Tibial artery (tissue), 4 donors: Measurements from ENCODE around the gene EPHB2.

Experiments
- DNase-seq, 2 donors: peaks; one replicate each; pipeline ENCODE4 v3.0.0-alpha.2; 2019
- H3K27ac ChIP-seq, 2 donors: fragments of 200-600 bp; sonication (generic) in 1 of 2; 1 replicate in 1 of 2; 2 replicates in 1 of 2; pipeline ENCODE4 v1.5.1; 2018 to 2019; ENCODE audit warnings: mild to moderate bottlenecking in 1 of 2
- H3K27me3 ChIP-seq, 2 donors: fragments of 200-600 bp; sonication (generic) in 1 of 2; one replicate each; pipeline versions ENCODE4 v1.5.1 to v1.6.0; 2016 to 2019
- H3K36me3 ChIP-seq, 3 donors: fragments of 200-600 bp; sonication (generic) in 2 of 3; one replicate each; pipeline ENCODE4 v1.5.1; 2016 to 2019; ENCODE audit warnings: mild to moderate bottlenecking in 2 of 3
- H3K4me1 ChIP-seq, 4 donors: fragments of 200-600 bp; sonication (generic) in 2 of 4; 1 replicate in 3 of 4; 2 replicates in 1 of 4; pipeline ENCODE4 v1.5.1; 2016 to 2019
- H3K4me3 ChIP-seq, 2 donors: fragments of 200-600 bp; sonication (generic) in 1 of 2; 1 replicate in 1 of 2; 2 replicates in 1 of 2; pipeline ENCODE4 v1.5.1; 2018 to 2019; ENCODE audit warnings: mild to moderate bottlenecking in 2 of 2
- H3K9me3 ChIP-seq, 3 donors: fragments of 200-600 bp; sonication (generic) in 1 of 3; one replicate each; pipeline ENCODE4 v1.5.1; 2016 to 2019
- intact Hi-C: fragments of 100-400 bp; cut with DNase I; formaldehyde crosslinking; loops from one replicate; pipeline ENCODE4 v1.15.0; 2023; ENCODE audit warnings: low total_unique reads
- TF ChIP-seq, protein P1 (sequence below), 2 experiments: fragments of 200-600 bp in 1 of 2; fragments of 450-650 bp in 1 of 2; IDR thresholded peaks; one replicate each; pipeline ENCODE4 v1.5.1; 2017 to 2019; ENCODE audit warnings: antibody characterized with exemption in 2 of 2, mild to moderate bottlenecking in 1 of 2, moderate library complexity in 1 of 2

EPHB2 gene

DNA sequence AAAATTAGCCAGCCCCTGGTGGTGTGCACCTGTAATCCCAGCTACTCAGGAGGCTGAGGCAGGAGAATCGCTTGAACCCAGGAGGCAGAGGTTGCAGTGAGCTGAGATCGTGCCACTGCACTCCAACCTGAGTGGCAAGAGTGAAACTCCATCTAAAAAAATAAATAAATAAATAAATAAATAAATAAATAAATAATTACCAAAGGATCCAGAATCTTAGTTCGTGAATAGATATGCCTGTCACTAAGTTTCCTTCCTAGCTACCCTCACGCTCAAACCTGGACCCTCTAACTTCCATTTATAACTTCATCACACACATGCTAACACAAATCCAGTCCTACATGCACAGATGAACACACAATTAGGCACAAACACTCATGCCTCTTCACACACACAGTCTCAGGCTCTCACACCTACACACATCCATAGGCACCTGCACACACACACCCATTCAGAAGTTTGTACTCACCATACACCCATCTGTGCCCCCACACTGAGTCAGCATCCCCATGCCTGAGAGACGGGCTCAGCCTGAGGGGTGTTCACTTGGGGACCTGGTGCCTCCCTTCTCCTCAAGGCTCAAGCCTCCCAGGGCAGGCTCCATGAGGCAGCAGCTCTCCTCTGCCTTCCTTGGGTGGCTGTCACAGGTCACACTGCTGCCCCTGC is 200.5 kb downstream of the EPHB2 start:
- intact Hi-C loops = no loop called here
- H3K4me3 ChIP-seq = no peak overlapping the region
- H3K27me3 ChIP-seq = peaks cover 0 to 20% of the 10 kb centered on the region in 2 donors
- TF ChIP-seq, protein P1, sequence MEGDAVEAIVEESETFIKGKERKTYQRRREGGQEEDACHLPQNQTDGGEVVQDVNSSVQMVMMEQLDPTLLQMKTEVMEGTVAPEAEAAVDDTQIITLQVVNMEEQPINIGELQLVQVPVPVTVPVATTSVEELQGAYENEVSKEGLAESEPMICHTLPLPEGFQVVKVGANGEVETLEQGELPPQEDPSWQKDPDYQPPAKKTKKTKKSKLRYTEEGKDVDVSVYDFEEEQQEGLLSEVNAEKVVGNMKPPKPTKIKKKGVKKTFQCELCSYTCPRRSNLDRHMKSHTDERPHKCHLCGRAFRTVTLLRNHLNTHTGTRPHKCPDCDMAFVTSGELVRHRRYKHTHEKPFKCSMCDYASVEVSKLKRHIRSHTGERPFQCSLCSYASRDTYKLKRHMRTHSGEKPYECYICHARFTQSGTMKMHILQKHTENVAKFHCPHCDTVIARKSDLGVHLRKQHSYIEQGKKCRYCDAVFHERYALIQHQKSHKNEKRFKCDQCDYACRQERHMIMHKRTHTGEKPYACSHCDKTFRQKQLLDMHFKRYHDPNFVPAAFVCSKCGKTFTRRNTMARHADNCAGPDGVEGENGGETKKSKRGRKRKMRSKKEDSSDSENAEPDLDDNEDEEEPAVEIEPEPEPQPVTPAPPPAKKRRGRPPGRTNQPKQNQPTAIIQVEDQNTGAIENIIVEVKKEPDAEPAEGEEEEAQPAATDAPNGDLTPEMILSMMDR (IDR thresholded peaks at IDR 0.05) = no peak
- peaks cover 0 to 6% (median 0%) of the 10 kb centered on the region in 4 donors for H3K4me1 ChIP-seq
- no peaks in the 10 kb centered on the region for H3K36me3 ChIP-seq
- no peak overlapping the region for H3K27ac ChIP-seq
- no peak for DNase-seq
- H3K9me3 ChIP-seq = no peaks in the 10 kb centered on the region

DNA sequence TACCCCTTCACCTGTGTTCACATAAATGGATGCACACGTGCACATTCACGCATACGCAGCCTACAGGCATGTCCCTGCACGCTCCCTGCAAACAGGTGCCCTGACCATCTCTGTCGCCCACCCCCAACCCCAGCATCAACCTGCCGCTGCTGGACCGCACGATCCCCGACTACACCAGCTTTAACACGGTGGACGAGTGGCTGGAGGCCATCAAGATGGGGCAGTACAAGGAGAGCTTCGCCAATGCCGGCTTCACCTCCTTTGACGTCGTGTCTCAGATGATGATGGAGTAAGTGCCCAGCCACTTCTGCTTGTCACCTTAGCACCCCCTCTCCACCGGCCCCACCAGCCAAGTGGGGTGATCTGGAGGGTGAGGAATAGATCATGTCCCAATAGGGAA is 201.7 kb downstream of the EPHB2 start:
- Histone ChIP-seq H3K9me3 (no peaks in the 10 kb centered on the region), H3K36me3 (no peaks in the 10 kb centered on the region), H3K27ac (no peak overlapping the region), H3K4me1 (peaks cover 0 to 6% (median 0%) of the 10 kb centered on the region in 4 donors), H3K27me3 (peaks cover 0 to 32% of the 10 kb centered on the region in 2 donors), H3K4me3 (no peak overlapping the region)
- intact Hi-C loops = no loop called here
- no peak for DNase-seq
- TF ChIP-seq, protein P1 (IDR thresholded peaks at IDR 0.05) = no peak

DNA sequence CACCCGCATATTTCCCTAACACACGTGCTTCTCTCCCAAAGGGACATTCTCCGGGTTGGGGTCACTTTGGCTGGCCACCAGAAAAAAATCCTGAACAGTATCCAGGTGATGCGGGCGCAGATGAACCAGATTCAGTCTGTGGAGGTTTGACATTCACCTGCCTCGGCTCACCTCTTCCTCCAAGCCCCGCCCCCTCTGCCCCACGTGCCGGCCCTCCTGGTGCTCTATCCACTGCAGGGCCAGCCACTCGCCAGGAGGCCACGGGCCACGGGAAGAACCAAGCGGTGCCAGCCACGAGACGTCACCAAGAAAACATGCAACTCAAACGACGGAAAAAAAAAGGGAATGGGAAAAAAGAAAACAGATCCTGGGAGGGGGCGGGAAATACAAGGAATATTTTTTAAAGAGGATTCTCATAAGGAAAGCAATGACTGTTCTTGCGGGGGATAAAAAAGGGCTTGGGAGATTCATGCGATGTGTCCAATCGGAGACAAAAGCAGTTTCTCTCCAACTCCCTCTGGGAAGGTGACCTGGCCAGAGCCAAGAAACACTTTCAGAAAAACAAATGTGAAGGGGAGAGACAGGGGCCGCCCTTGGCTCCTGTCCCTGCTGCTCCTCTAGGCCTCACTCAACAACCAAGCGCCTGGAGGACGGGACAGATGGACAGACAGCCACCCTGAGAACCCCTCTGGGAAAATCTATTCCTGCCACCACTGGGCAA is 202.9 kb downstream of the EPHB2 start:
- intact Hi-C loops = no loop called here
- peaks cover 0 to 38% of the 10 kb centered on the region in 2 donors for H3K27me3 ChIP-seq
- no peaks in the 10 kb centered on the region for H3K36me3 ChIP-seq
- H3K4me3 ChIP-seq = no peak overlapping the region
- no peaks in the 10 kb centered on the region for H3K9me3 ChIP-seq
- H3K27ac ChIP-seq = no peak overlapping the region
- no peak for DNase-seq
- TF ChIP-seq, protein P1 (IDR thresholded peaks at IDR 0.05) = no peak
- peaks cover 0 to 6% (median 0%) of the 10 kb centered on the region in 4 donors for H3K4me1 ChIP-seq

DNA sequence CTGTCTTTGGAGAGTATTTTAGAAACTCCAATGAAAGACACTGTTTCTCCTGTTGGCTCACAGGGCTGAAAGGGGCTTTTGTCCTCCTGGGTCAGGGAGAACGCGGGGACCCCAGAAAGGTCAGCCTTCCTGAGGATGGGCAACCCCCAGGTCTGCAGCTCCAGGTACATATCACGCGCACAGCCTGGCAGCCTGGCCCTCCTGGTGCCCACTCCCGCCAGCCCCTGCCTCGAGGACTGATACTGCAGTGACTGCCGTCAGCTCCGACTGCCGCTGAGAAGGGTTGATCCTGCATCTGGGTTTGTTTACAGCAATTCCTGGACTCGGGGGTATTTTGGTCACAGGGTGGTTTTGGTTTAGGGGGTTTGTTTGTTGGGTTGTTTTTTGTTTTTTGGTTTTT is 203.5 kb downstream of the EPHB2 start:
- TF ChIP-seq, protein P1 (IDR thresholded peaks at IDR 0.05) = no peak
- Histone ChIP-seq H3K27ac (no peak overlapping the region), H3K36me3 (no peaks in the 10 kb centered on the region), H3K27me3 (peaks cover 0 to 38% of the 10 kb centered on the region in 2 donors), H3K4me3 (no peak overlapping the region), H3K9me3 (no peaks in the 10 kb centered on the region), H3K4me1 (peaks cover 0 to 6% (median 0%) of the 10 kb centered on the region in 4 donors)
- intact Hi-C loops = no loop called here
- DNase-seq = no peak

DNA sequence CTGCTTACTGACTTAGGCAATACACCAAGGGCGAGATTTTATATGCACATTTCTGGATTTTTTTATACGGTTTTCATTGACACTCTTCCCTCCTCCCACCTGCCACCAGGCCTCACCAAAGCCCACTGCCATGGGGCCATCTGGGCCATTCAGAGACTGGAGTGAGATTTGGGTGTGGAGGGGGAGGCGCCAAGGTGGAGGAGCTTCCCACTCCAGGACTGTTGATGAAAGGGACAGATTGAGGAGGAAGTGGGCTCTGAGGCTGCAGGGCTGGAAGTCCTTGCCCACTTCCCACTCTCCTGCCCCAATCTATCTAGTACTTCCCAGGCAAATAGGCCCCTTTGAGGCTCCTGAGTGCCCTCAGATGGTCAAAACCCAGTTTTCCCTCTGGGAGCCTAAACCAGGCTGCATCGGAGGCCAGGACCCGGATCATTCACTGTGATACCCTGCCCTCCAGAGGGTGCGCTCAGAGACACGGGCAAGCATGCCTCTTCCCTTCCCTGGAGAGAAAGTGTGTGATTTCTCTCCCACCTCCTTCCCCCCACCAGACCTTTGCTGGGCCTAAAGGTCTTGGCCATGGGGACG is 204.1 kb downstream of the EPHB2 start:
- H3K27me3 ChIP-seq = peaks cover 0 to 38% of the 10 kb centered on the region in 2 donors
- intact Hi-C loops = no loop called here
- DNase-seq = no peak
- TF ChIP-seq, protein P1 (IDR thresholded peaks at IDR 0.05) = no peak
- no peak overlapping the region for H3K27ac ChIP-seq
- H3K4me1 ChIP-seq = peaks cover 0 to 6% (median 0%) of the 10 kb centered on the region in 4 donors
- no peaks in the 10 kb centered on the region for H3K36me3 ChIP-seq
- no peaks in the 10 kb centered on the region for H3K9me3 ChIP-seq
- no peak overlapping the region for H3K4me3 ChIP-seq
